ENCODE data around the gene MAP2K2. TPM values are rescaled to one million over a fixed set of nuclear protein-coding genes. Genes with fewer than 3 reads are reported as not detected.

MAP2K2 gene
- polyA plus RNA-seq, 2 of the 4 experiments (the other 2 are of a cell fraction): 41.7 to 115 TPM

- CTCF ChIA-PET: no interaction called here
- no peak for FAIRE-seq
- Histone ChIP-seq H3K9me3 (no peaks in the 10 kb centered on the region), H3K4me3 (peak overlapping the region; percentile 89), H3K27ac (peak overlapping the region; percentile 88 to 96), H3K4me1 (peaks cover 16% of the 10 kb centered on the region), H3K4me2 (peak overlapping the region; percentile 98)
- POLR2A ChIA-PET: interaction anchor here (0.7 kb wide), 1 partner anchor 108 kb away, joined by 8 read pairs; no protein-coding TSS in a partner anchor
- ATAC-seq: peak in 1 of 2 experiments; percentile 17; a peak in 2 of 6 replicates
- no peak for TF ChIP-seq NFE2L2 (conservative IDR thresholded peaks at IDR 0.05; ENCODE audit: low read length)
- TF ChIP-seq NR3C1 (IDR thresholded peaks at IDR 0.05): no peak
- no peak for TF ChIP-seq HOXA7 (CRISPR knock-in tag; IDR thresholded peaks at IDR 0.05)
- TF ChIP-seq MAX (IDR thresholded peaks at IDR 0.05): no peak
- TF ChIP-seq HMGXB4 (CRISPR knock-in tag; IDR thresholded peaks at IDR 0.05; ENCODE audit: borderline replicate concordance): no peak
- WGBS (ENCODE audit: missing lambda C conversion rate): 55% methylated on average over 8 of the region's 8 CpGs
- DNase-seq (ENCODE audit: low read depth in 1 of 2, low spot score in 1 of 2): no peak
Measured at GRCh38 chr19:4124638-4125037, 716 bp upstream of the MAP2K2 start.

DNA sequence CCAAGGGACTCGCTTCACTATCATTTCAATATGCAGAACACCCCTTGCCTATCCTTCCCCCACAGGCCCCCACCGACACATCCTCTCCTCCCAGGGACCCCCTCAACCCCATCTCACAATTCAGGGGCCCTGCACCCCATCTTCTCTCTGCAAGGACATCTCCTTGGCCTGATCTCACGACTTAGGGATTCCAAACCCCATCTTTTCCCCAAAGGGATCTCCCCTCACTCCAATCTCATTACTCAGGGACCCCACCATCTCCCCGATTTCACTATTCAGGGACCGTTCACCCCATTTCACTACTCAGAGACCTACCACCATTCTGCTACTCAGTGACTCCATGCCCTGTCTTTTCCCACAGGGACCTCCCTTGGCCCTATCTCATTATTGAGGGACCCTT is 1.4 kb downstream of the MAP2K2 start:
- Histone ChIP-seq H3K4me1 (peaks cover 16% of the 10 kb centered on the region), H3K27ac (peak overlapping the region; percentile 88 to 96), H3K4me3 (peak overlapping the region; percentile 89), H3K4me2 (peak overlapping the region; percentile 71), H3K9me3 (no peaks in the 10 kb centered on the region)
- 73% methylated on average over 5 of the region's 5 CpGs for WGBS (ENCODE audit: missing lambda C conversion rate)
- FAIRE-seq (no peak), ATAC-seq (no peak), DNase-seq (ENCODE audit: low read depth in 1 of 2, low spot score in 1 of 2) (no peak)
- CTCF ChIA-PET: no interaction called here
- no peak for TF ChIP-seq RARB (CRISPR knock-in tag; IDR thresholded peaks at IDR 0.05)
- no peak for TF ChIP-seq POLR2AphosphoS2 (conservative IDR thresholded peaks at IDR 0.05; ENCODE audit: low read length)
- TF ChIP-seq TFCP2L1 (CRISPR knock-in tag; IDR thresholded peaks at IDR 0.05): no peak
- TF ChIP-seq TP53 (CRISPR knock-in tag; IDR thresholded peaks at IDR 0.05): no peak
- TF ChIP-seq ZNF302 (CRISPR knock-in tag; IDR thresholded peaks at IDR 0.05): no peak
- POLR2A ChIA-PET: no interaction called here

- no peaks in the 10 kb centered on the region for H3K9me3 ChIP-seq
- POLR2A ChIA-PET: no interaction called here
- no peak for TF ChIP-seq PBX3 (IDR thresholded peaks at IDR 0.05)
- no peak for TF ChIP-seq FOXS1 (CRISPR knock-in tag; IDR thresholded peaks at IDR 0.05)
- no peak for TF ChIP-seq MAX (IDR thresholded peaks at IDR 0.05)
- TF ChIP-seq ZNF302 (CRISPR knock-in tag; IDR thresholded peaks at IDR 0.05): no peak
- TF ChIP-seq BCL3 (IDR thresholded peaks at IDR 0.05): no peak
- TF ChIP-seq TFCP2L1 (CRISPR knock-in tag; IDR thresholded peaks at IDR 0.05): no peak
- TF ChIP-seq FOSL2 (IDR thresholded peaks at IDR 0.05): no peak
- no peak for TF ChIP-seq FOSL2 (CRISPR knock-in tag; IDR thresholded peaks at IDR 0.05)
- no peak for TF ChIP-seq CHD4 (IDR thresholded peaks at IDR 0.05; ENCODE audit: borderline replicate concordance)
- no peak for TF ChIP-seq HDAC2 (IDR thresholded peaks at IDR 0.05)
- TF ChIP-seq HES2 (IDR thresholded peaks at IDR 0.05): no peak
- TF ChIP-seq MAZ (IDR thresholded peaks at IDR 0.05; ENCODE audit: borderline replicate concordance, low read depth, low read length): no peak
- TF ChIP-seq KDM5A (IDR thresholded peaks at IDR 0.05): no peak
- no peak for TF ChIP-seq CBX8 (IDR thresholded peaks at IDR 0.05)
- no peak for TF ChIP-seq HOXB5 (CRISPR knock-in tag; IDR thresholded peaks at IDR 0.05)
- TF ChIP-seq CEBPB (IDR thresholded peaks at IDR 0.05): no peak
Measured at GRCh38 chr19:4121815-4122214, 2.1 kb downstream of the MAP2K2 start.

More at GRCh38 chr19:4121815-4122214, 2.1 kb downstream of the MAP2K2 start:
- WGBS (ENCODE audit: missing lambda C conversion rate): no CpG with 5 or more reads among the region's 4 CpGs
- Histone ChIP-seq H3K4me1 (peaks cover 16% of the 10 kb centered on the region), H3K4me3 (no peak overlapping the region), H3K27ac (peak overlapping the region in 1 of 2 experiments; percentile 39; a peak in 1 of 6 replicates), H3K4me2 (peak overlapping the region; percentile 71; the same call in 2 of the 3 replicates)
- CTCF ChIA-PET: no interaction called here
- DNase-seq (ENCODE audit: low read depth in 1 of 2, low spot score in 1 of 2): no peak
- no peak for ATAC-seq
- no peak for FAIRE-seq

Data from A549 (cell line).